HepG2 (cell line): ENCODE results near the gene SLC27A1. TPM values are rescaled to one million over a fixed set of nuclear protein-coding genes. Genes with fewer than 3 reads are reported as not detected.
"Not testable (repeated sequence)": the region's sequence is repeated elsewhere in the genome, so short reads cannot be mapped to it uniquely, and the experiment has no call there.

Experiments
- ATAC-seq: fragments of 200-7000 bp; cut with Tn5 transposase; 3 replicates; pipeline ENCODE4 v1.9.1; 2020; ENCODE audit warnings: mild to moderate bottlenecking, moderate library complexity
- BruUV-seq: library from RNA; stranded (reverse); fragments of 400-500 nt; replicated peaks from 2 replicates; lab custom pipeline; 2021; lab: Mats Ljungman, UMichigan
- CTCF ChIA-PET: fragments of 300-600 bp; formaldehyde crosslinking; extraction: SDS; loops from one replicate; lab custom pipeline; 2021; ENCODE audit warnings: low total read pairs, inconsistent platforms, low intra/inter-chr PET ratio; lab: Yijun Ruan, JAX
- POLR2A ChIA-PET: fragments of 350-600 bp; sonication (Branson Sonifier 250); formaldehyde crosslinking; loops from one replicate; lab custom pipeline; 2020; ENCODE audit warnings: antibody characterized with exemption, inconsistent platforms; lab: Yijun Ruan, JAX
- DNase-seq: peaks from one replicate; pipeline ENCODE4 v3.0.0-alpha.2; 2015; ENCODE audit warnings: low spot score
- FAIRE-seq: peaks from 3 replicates; lab custom pipeline; 2011; peaks lifted over from hg19 to GRCh38; lab: Jason Lieb, UNC
- H2AFZ ChIP-seq: one replicate; pipeline ENCODE4 v1.6.1; 2011; ENCODE audit warnings: low read length, inconsistent platforms
- H3K27ac ChIP-seq: fragments of 300-600 bp; 3 replicates; pipeline ENCODE4 v1.8.0; 2011; ENCODE audit warnings: mixed run types, mild to moderate bottlenecking, mixed read lengths, low read length, inconsistent platforms; ENCODE audit not compliant: insufficient read depth; ENCODE audit errors: extremely low read length
- H3K27me3 ChIP-seq, 2 experiments: fragments of 200-600 bp in 1 of 2; 2 replicates in 1 of 2; 3 replicates in 1 of 2; pipeline versions ENCODE4 v1.6.0 to v1.8.0; 2011; ENCODE audit warnings: low read length in 2 of 2, mild to moderate bottlenecking in 2 of 2, moderate library complexity in 2 of 2, inconsistent platforms in 1 of 2; ENCODE audit not compliant: insufficient read depth in 2 of 2, control insufficient read depth in 1 of 2
- H3K36me3 ChIP-seq, 2 experiments: fragments of 200-600 bp in 1 of 2; replicated peaks in 1 of 2; 2 replicates in 1 of 2; 3 replicates in 1 of 2; pipeline versions ENCODE4 v1.5.1 to v1.8.0; 2011; ENCODE audit warnings: low read length in 2 of 2, inconsistent platforms in 1 of 2; ENCODE audit not compliant: insufficient read depth in 2 of 2, control insufficient read depth in 1 of 2
- H3K4me1 ChIP-seq: 2 replicates; pipeline ENCODE4 v1.5.1; 2012; ENCODE audit warnings: low read length, inconsistent platforms; ENCODE audit not compliant: insufficient read depth
- H3K4me2 ChIP-seq: 2 replicates; pipeline ENCODE4 v1.6.0; 2011; ENCODE audit warnings: low read depth, low read length, inconsistent platforms
- H3K4me3 ChIP-seq, 3 experiments: fragments of 200-600 bp in 1 of 3; sonication (generic), shearing (Covaris generic) in 1 of 3; replicated peaks in 1 of 3; 2 replicates each; pipeline ENCODE4 v1.5.1; 2011 to 2016; ENCODE audit warnings: low read length in 3 of 3, inconsistent platforms in 2 of 3, low read depth in 2 of 3, mild to moderate bottlenecking in 2 of 3, control low read depth in 1 of 3, mixed read lengths in 1 of 3; ENCODE audit not compliant: insufficient read depth in 1 of 3
- H3K79me2 ChIP-seq: one replicate; pipeline ENCODE4 v1.6.1; 2011; ENCODE audit warnings: low read length, inconsistent platforms; ENCODE audit not compliant: insufficient read depth
- H3K9ac ChIP-seq: 2 replicates; pipeline ENCODE4 v1.6.0; 2011; ENCODE audit warnings: mild to moderate bottlenecking, low read depth, low read length, inconsistent platforms; ENCODE audit not compliant: insufficient read depth
- H3K9me3 ChIP-seq: 2 replicates; pipeline ENCODE4 v1.5.1; 2012; ENCODE audit warnings: mild to moderate bottlenecking, low read length
- H4K20me1 ChIP-seq: 2 replicates; pipeline ENCODE4 v1.6.0; 2011; ENCODE audit warnings: inconsistent platforms, mild to moderate bottlenecking, low read length, moderate library complexity; ENCODE audit not compliant: insufficient read depth
- CREB1 ChIP-seq, 2 experiments: fragments of 450-650 bp in 1 of 2; IDR thresholded peaks; 2 replicates each; pipeline ENCODE4 v1.6.1; 2016 to 2017; ENCODE audit warnings: control low read depth in 1 of 2, mild to moderate bottlenecking in 1 of 2, missing compliant biosample characterization in 1 of 2, missing genetic modification characterization in 1 of 2
- CTCF ChIP-seq: sonication (generic); formaldehyde crosslinking; IDR thresholded peaks from 2 replicates; pipeline ENCODE4 v1.5.0; 2020; ENCODE audit warnings: mild to moderate bottlenecking, missing genetic modification reagents, moderate library complexity
- HDAC1 ChIP-seq: sonication (generic); formaldehyde crosslinking; IDR thresholded peaks from 2 replicates; pipeline ENCODE4 v1.5.1; 2020; ENCODE audit warnings: mild to moderate bottlenecking, missing genetic modification reagents
- KLF16 ChIP-seq, 2 experiments: sonication (generic) in 1 of 2; formaldehyde crosslinking in 1 of 2; IDR thresholded peaks; 2 replicates each; pipeline versions ENCODE4 v1.6.1 to v1.8.0; 2016 to 2023; ENCODE audit warnings: missing genetic modification reagents in 2 of 2, missing compliant biosample characterization in 1 of 2
- STAG1 ChIP-seq: sonication (generic); formaldehyde crosslinking; IDR thresholded peaks from 2 replicates; pipeline ENCODE4 v1.4.0; 2020; ENCODE audit warnings: missing genetic modification reagents
- WGBS: methylation state at CpG from one replicate; pipeline ENCODE4 v1.1.6; 2017; ENCODE audit warnings: low lambda C conversion rate; 5-methylcytosine and 5-hydroxymethylcytosine counted together
- in situ Hi-C: cut with HindIII; loops from 2 replicates; pipeline ENCODE4 v1.10.0; 2017; ENCODE audit warnings: low pct_unique_long_range_greater_than_20kb; ENCODE audit not compliant: extremely low pct_ligation_motif_present
- intact Hi-C: fragments of 100-400 bp; cut with micrococcal nuclease; formaldehyde crosslinking; loops from one replicate; pipeline ENCODE4 v1.10.0; 2022; ENCODE audit not compliant: unreplicated experiment
- polyA plus RNA-seq, 8 experiments: library from polyadenylated mRNA; depleted of rRNA in 3 of 8; stranded (reverse) in 7 of 8; unstranded in 1 of 8; fragments of >200 nt; fragmentation: Illumina TruSeq in 4 of 8; extraction: Trizol in 4 of 8; gene quantifications; 2 replicates each; pipeline versions ENCODE4 v1.2.1 to v1.2.3, GENCODE V29; 2011 to 2016; ENCODE audit warnings: low read depth in 4 of 8, missing spikeins in 1 of 8, mixed read lengths in 1 of 8; ENCODE audit not compliant: insufficient read depth in 1 of 8
- total RNA-seq, 5 experiments: library from RNA; depleted of rRNA; stranded (reverse); fragments of >200 nt; fragmentation: Illumina TruSeq; extraction: Trizol; gene quantifications; 2 replicates each; pipeline ENCODE4 v1.2.3, GENCODE V29; 2016; ENCODE audit warnings: low read depth in 1 of 5
- TF ChIP-seq, protein P1 (sequence below): IDR thresholded peaks from 2 replicates; pipeline ENCODE4 v1.6.1; 2016; ENCODE audit warnings: missing compliant biosample characterization, missing genetic modification reagents, borderline replicate concordance
- TF ChIP-seq, protein P2 (sequence below): sonication (generic); formaldehyde crosslinking; IDR thresholded peaks from 2 replicates; pipeline ENCODE4 v1.5.1; 2020; ENCODE audit warnings: mild to moderate bottlenecking, moderate library complexity, missing genetic modification reagents
- TF ChIP-seq, protein P3 (sequence below): sonication (generic); formaldehyde crosslinking; IDR thresholded peaks from 2 replicates; pipeline ENCODE4 v1.5.0; 2020; ENCODE audit warnings: mild to moderate bottlenecking, missing genetic modification reagents, borderline replicate concordance

SLC27A1 gene
- total and polyA plus RNA-seq, 2 of the 13 experiments (the other 11 are each of a cell fraction or from before 2014, with no cell fraction given): 4.1 to 8.8 TPM

GRCh38 chr19:17499025-17499424 lies 28.7 kb downstream of the SLC27A1 start:
- POLR2A ChIA-PET: interaction anchor here (1.2 to 3.6 kb wide), 5 partner anchors 11 to 93 kb away, joined by 3 to 45 read pairs (median 4); partner anchors contain the start of genes BST2, PGLS and SLC27A1
- in situ Hi-C loops; H3K4me3 ChIP-seq; H3K36me3 ChIP-seq; CTCF ChIA-PET; intact Hi-C loops; H3K27me3 ChIP-seq; H4K20me1 ChIP-seq; H3K9me3 ChIP-seq; H2AFZ ChIP-seq; DNase-seq; FAIRE-seq; H3K79me2 ChIP-seq; TF ChIP-seq CREB1 (IDR thresholded peaks at IDR 0.05): not testable (repeated sequence)
- WGBS: 23% methylated on average over 5 of the region's 12 CpGs
- ATAC-seq: peak; percentile 54
- TSS peak; percentile 88 for BruUV-seq
- 0 out of 2 replicates have a peak overlapping the region, but pooled peaks have one; percentile 15 for H3K9ac ChIP-seq
- H3K4me1 ChIP-seq: peaks cover 40% of the 10 kb centered on the region
- H3K27ac ChIP-seq: peak overlapping the region; percentile 22
- H3K4me2 ChIP-seq: peak overlapping the region; percentile 73
- TF ChIP-seq, protein P1, sequence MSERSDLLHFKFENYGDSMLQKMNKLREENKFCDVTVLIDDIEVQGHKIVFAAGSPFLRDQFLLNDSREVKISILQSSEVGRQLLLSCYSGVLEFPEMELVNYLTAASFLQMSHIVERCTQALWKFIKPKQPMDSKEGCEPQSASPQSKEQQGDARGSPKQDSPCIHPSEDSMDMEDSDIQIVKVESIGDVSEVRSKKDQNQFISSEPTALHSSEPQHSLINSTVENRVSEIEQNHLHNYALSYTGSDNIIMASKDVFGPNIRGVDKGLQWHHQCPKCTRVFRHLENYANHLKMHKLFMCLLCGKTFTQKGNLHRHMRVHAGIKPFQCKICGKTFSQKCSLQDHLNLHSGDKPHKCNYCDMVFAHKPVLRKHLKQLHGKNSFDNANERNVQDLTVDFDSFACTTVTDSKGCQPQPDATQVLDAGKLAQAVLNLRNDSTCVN (CRISPR knock-in tag): peak; percentile 2; the same call in 1 of the 2 replicates
- TF ChIP-seq KLF16 (CRISPR knock-in tag; IDR thresholded peaks at IDR 0.05): 0 out of 4 replicates have a peak, but pooled peaks of 1 of the 2 experiments have one; percentile 3
- TF ChIP-seq HDAC1 (CRISPR knock-in tag): 0 out of 2 replicates have a peak, but pooled peaks have one; percentile 14
- peak; percentile 45 for TF ChIP-seq CTCF
- TF ChIP-seq CREB1 (CRISPR knock-in tag; IDR thresholded peaks at IDR 0.05): peak; percentile 7; the same call in 1 of the 2 replicates
- TF ChIP-seq, protein P2, sequence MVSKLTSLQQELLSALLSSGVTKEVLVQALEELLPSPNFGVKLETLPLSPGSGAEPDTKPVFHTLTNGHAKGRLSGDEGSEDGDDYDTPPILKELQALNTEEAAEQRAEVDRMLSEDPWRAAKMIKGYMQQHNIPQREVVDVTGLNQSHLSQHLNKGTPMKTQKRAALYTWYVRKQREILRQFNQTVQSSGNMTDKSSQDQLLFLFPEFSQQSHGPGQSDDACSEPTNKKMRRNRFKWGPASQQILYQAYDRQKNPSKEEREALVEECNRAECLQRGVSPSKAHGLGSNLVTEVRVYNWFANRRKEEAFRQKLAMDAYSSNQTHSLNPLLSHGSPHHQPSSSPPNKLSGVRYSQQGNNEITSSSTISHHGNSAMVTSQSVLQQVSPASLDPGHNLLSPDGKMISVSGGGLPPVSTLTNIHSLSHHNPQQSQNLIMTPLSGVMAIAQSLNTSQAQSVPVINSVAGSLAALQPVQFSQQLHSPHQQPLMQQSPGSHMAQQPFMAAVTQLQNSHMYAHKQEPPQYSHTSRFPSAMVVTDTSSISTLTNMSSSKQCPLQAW (CRISPR knock-in tag): 0 out of 2 replicates have a peak, but pooled peaks have one; percentile 25
- TF ChIP-seq STAG1: peak; percentile 28; the same call in 1 of the 2 replicates
- TF ChIP-seq, protein P3, sequence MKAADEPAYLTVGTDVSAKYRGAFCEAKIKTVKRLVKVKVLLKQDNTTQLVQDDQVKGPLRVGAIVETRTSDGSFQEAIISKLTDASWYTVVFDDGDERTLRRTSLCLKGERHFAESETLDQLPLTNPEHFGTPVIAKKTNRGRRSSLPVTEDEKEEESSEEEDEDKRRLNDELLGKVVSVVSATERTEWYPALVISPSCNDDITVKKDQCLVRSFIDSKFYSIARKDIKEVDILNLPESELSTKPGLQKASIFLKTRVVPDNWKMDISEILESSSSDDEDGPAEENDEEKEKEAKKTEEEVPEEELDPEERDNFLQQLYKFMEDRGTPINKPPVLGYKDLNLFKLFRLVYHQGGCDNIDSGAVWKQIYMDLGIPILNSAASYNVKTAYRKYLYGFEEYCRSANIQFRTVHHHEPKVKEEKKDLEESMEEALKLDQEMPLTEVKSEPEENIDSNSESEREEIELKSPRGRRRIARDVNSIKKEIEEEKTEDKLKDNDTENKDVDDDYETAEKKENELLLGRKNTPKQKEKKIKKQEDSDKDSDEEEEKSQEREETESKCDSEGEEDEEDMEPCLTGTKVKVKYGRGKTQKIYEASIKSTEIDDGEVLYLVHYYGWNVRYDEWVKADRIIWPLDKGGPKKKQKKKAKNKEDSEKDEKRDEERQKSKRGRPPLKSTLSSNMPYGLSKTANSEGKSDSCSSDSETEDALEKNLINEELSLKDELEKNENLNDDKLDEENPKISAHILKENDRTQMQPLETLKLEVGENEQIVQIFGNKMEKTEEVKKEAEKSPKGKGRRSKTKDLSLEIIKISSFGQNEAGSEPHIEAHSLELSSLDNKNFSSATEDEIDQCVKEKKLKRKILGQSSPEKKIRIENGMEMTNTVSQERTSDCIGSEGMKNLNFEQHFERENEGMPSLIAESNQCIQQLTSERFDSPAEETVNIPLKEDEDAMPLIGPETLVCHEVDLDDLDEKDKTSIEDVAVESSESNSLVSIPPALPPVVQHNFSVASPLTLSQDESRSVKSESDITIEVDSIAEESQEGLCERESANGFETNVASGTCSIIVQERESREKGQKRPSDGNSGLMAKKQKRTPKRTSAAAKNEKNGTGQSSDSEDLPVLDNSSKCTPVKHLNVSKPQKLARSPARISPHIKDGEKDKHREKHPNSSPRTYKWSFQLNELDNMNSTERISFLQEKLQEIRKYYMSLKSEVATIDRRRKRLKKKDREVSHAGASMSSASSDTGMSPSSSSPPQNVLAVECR (CRISPR knock-in tag): peak; percentile 13; the same call in 1 of the 2 replicates
